H1 (cell line): ENCODE measurements around the gene HHAT. TPM values are rescaled to one million over a fixed set of nuclear protein-coding genes. Genes with fewer than 3 reads are reported as not detected.

Source experiments
- CTCF ChIA-PET: fragments of 300-600 bp; sonication (Branson Sonifier 250); formaldehyde crosslinking; loops from one replicate; lab custom pipeline; 2021; ENCODE audit not compliant: partially characterized antibody; lab: Charles Lee
- POLR2A ChIA-PET: fragments of 300-600 bp; sonication (Branson Sonifier 250); formaldehyde crosslinking; loops from one replicate; lab custom pipeline; 2021; ENCODE audit warnings: inconsistent platforms; ENCODE audit not compliant: partially characterized antibody; lab: Charles Lee
- DNase-seq, 2 experiments: peaks; one replicate each; pipeline versions ENCODE4 v3.0.0 to v3.0.0-alpha.2; 2010 to 2022; ENCODE audit warnings: low spot score in 2 of 2, low read depth in 1 of 2, mixed read lengths in 1 of 2
- FAIRE-seq: peaks from 2 replicates; lab custom pipeline; 2011; peaks lifted over from hg19 to GRCh38; lab: Jason Lieb, UNC
- H2AFZ ChIP-seq: 2 replicates; pipeline ENCODE4 v1.8.1; 2012; ENCODE audit warnings: low read length, inconsistent platforms
- H2AK5ac ChIP-seq: 2 replicates; pipeline ENCODE4 v1.6.1; 2013; ENCODE audit warnings: low read depth, low read length
- H2BK120ac ChIP-seq: replicated peaks from 2 replicates; pipeline ENCODE3; 2013; ENCODE audit warnings: low read depth, low read length, inconsistent platforms
- H2BK12ac ChIP-seq: 2 replicates; pipeline ENCODE4 v1.6.1; 2013; ENCODE audit warnings: low read depth, low read length
- H2BK15ac ChIP-seq: 2 replicates; pipeline ENCODE4 v1.6.1; 2013; ENCODE audit warnings: low read length
- H2BK20ac ChIP-seq: 2 replicates; pipeline ENCODE4 v1.6.1; 2013; ENCODE audit warnings: low read length
- H2BK5ac ChIP-seq: 2 replicates; pipeline ENCODE4 v1.6.1; 2013; ENCODE audit warnings: low read depth, low read length
- H3K14ac ChIP-seq: 2 replicates; pipeline ENCODE4 v1.6.1; 2013; ENCODE audit warnings: inconsistent platforms; ENCODE audit not compliant: insufficient read length
- H3K18ac ChIP-seq: 2 replicates; pipeline ENCODE4 v1.6.1; 2013; ENCODE audit warnings: low read length; ENCODE audit errors: extremely low read depth
- H3K23ac ChIP-seq: 2 replicates; pipeline ENCODE4 v1.6.1; 2013; ENCODE audit warnings: inconsistent platforms; ENCODE audit not compliant: insufficient read length
- H3K23me2 ChIP-seq: 2 replicates; pipeline ENCODE4 v1.6.1; 2013; ENCODE audit warnings: low read depth, low read length
- H3K27ac ChIP-seq: 2 replicates; pipeline ENCODE4 v1.6.1; 2011; ENCODE audit warnings: low read depth, low read length, inconsistent platforms
- H3K27me3 ChIP-seq, 4 experiments: replicated peaks in 1 of 4; 1 replicate in 1 of 4; 2 replicates in 3 of 4; pipeline versions ENCODE4 v1.6.1 to v1.8.1; 2011 to 2013; ENCODE audit warnings: low read length in 3 of 4, mild to moderate bottlenecking in 3 of 4, inconsistent platforms in 2 of 4, mixed read lengths in 2 of 4, moderate library complexity in 1 of 4; ENCODE audit not compliant: control insufficient read depth in 3 of 4, insufficient read depth in 3 of 4; ENCODE audit errors: extremely low read depth in 1 of 4
- H3K36me3 ChIP-seq, 4 experiments: 2 replicates each; pipeline versions ENCODE4 v1.6.1 to v1.8.1; 2011 to 2013; ENCODE audit warnings: mild to moderate bottlenecking in 4 of 4, low read length in 3 of 4, moderate library complexity in 2 of 4, control low read depth in 1 of 4, inconsistent platforms in 1 of 4; ENCODE audit not compliant: insufficient read depth in 4 of 4, control insufficient read depth in 2 of 4
- H3K4ac ChIP-seq: replicated peaks from 2 replicates; pipeline ENCODE3; 2013; ENCODE audit warnings: low read length, low read depth, mixed read lengths, inconsistent platforms; ENCODE audit not compliant: insufficient read length
- H3K4me1 ChIP-seq, 4 experiments: replicated peaks in 1 of 4; 1 replicate in 1 of 4; 2 replicates in 3 of 4; pipeline versions ENCODE4 v1.6.1 to v1.8.1; 2011 to 2013; ENCODE audit warnings: low read length in 3 of 4, inconsistent platforms in 2 of 4, mixed read lengths in 1 of 4; ENCODE audit not compliant: insufficient read depth in 4 of 4, control insufficient read depth in 3 of 4
- H3K4me2 ChIP-seq, 2 experiments: 2 replicates each; pipeline versions ENCODE4 v1.6.1 to v1.8.1; 2011 to 2013; ENCODE audit warnings: low read depth in 2 of 2, low read length in 2 of 2, control low read depth in 1 of 2, inconsistent platforms in 1 of 2, mild to moderate bottlenecking in 1 of 2; ENCODE audit not compliant: insufficient read depth in 1 of 2
- H3K4me3 ChIP-seq, 4 experiments: fragments of 200-600, 300-600 bp in 1 of 4; sonication (generic), shearing (Covaris generic), sonication (Bioruptor Twin) in 1 of 4; 2 replicates each; pipeline versions ENCODE4 v1.5.1 to v1.8.1; 2011 to 2016; ENCODE audit warnings: low read length in 4 of 4, low read depth in 3 of 4, control low read depth in 2 of 4, inconsistent platforms in 2 of 4, mild to moderate bottlenecking in 2 of 4, mixed read lengths in 1 of 4, moderate library complexity in 1 of 4; ENCODE audit not compliant: insufficient read depth in 2 of 4; ENCODE audit errors: extremely low read depth in 1 of 4
- H3K56ac ChIP-seq: replicated peaks from 2 replicates; pipeline ENCODE3; 2013; ENCODE audit warnings: low read depth, mild to moderate bottlenecking, mixed read lengths, low read length, inconsistent platforms; ENCODE audit not compliant: insufficient read length
- H3K79me1 ChIP-seq: 2 replicates; pipeline ENCODE4 v1.6.1; 2013; ENCODE audit warnings: low read depth, low read length, control low read depth
- H3K79me2 ChIP-seq, 2 experiments: 2 replicates each; pipeline versions ENCODE4 v1.6.1 to v1.8.1; 2012 to 2013; ENCODE audit warnings: low read length in 2 of 2, mild to moderate bottlenecking in 2 of 2, inconsistent platforms in 1 of 2; ENCODE audit not compliant: insufficient read depth in 2 of 2, control insufficient read depth in 1 of 2
- H3K9ac ChIP-seq, 4 experiments: replicated peaks in 1 of 4; 1 replicate in 1 of 4; 2 replicates in 3 of 4; pipeline versions ENCODE4 v1.6.1 to v1.8.1; 2011 to 2013; ENCODE audit warnings: low read depth in 3 of 4, low read length in 3 of 4, control low read depth in 2 of 4, mild to moderate bottlenecking in 2 of 4, moderate library complexity in 2 of 4, inconsistent platforms in 1 of 4; ENCODE audit errors: extremely low read depth in 1 of 4
- H3K9me3 ChIP-seq, 2 experiments: 2 replicates each; pipeline versions ENCODE4 v1.6.1 to v1.8.1; 2012 to 2013; ENCODE audit warnings: mild to moderate bottlenecking in 2 of 2, moderate library complexity in 2 of 2, control low read depth in 1 of 2, inconsistent platforms in 1 of 2, low read depth in 1 of 2, low read length in 1 of 2, mixed read lengths in 1 of 2; ENCODE audit not compliant: insufficient read depth in 2 of 2
- H4K20me1 ChIP-seq, 2 experiments: replicated peaks in 1 of 2; 2 replicates each; pipeline versions ENCODE3 to v1.8.1; 2011 to 2013; ENCODE audit warnings: inconsistent platforms in 2 of 2, low read length in 2 of 2, mild to moderate bottlenecking in 1 of 2; ENCODE audit not compliant: insufficient read depth in 2 of 2, control insufficient read depth in 1 of 2
- H4K5ac ChIP-seq: 2 replicates; pipeline ENCODE4 v1.6.1; 2013; ENCODE audit warnings: low read length, low read depth, mixed read lengths, inconsistent platforms; ENCODE audit not compliant: insufficient read length
- H4K8ac ChIP-seq: 2 replicates; pipeline ENCODE4 v1.8.0; 2013; ENCODE audit warnings: mild to moderate bottlenecking, moderate library complexity, low read length, inconsistent platforms; ENCODE audit not compliant: insufficient read depth; ENCODE audit errors: extremely low read depth
- H4K91ac ChIP-seq: replicated peaks from 2 replicates; pipeline ENCODE3; 2013; ENCODE audit warnings: low read length, mixed read lengths, inconsistent platforms; ENCODE audit not compliant: insufficient read length
- ATF2 ChIP-seq: IDR thresholded peaks from 2 replicates; pipeline ENCODE4 v1.6.1; 2012; ENCODE audit warnings: low read length, inconsistent platforms
- BRCA1 ChIP-seq: IDR thresholded peaks from 2 replicates; pipeline ENCODE4 v1.6.1; 2012; ENCODE audit warnings: low read depth, low read length, improper control_type of control experiment
- CBX8 ChIP-seq: fragments of 300-800, 300-1000 bp; sonication (generic); IDR thresholded peaks from 2 replicates; pipeline ENCODE4 v1.7.1; 2016; ENCODE audit warnings: low read depth, low read length, borderline replicate concordance
- CHD2 ChIP-seq: IDR thresholded peaks from 2 replicates; pipeline ENCODE4 v1.6.1; 2012; ENCODE audit warnings: low read length, improper control_type of control experiment
- CREB1 ChIP-seq: IDR thresholded peaks from 2 replicates; pipeline ENCODE4 v1.6.1; 2012; ENCODE audit warnings: inconsistent platforms
- EGR1 ChIP-seq: IDR thresholded peaks from 2 replicates; pipeline ENCODE4 v1.6.1; 2011; ENCODE audit warnings: low read depth, low read length, borderline replicate concordance
- HDAC2 ChIP-seq, 2 experiments: fragments of 300-600 bp in 1 of 2; sonication (generic) in 1 of 2; IDR thresholded peaks; 2 replicates each; pipeline ENCODE4 v1.6.1; 2011 to 2012; ENCODE audit warnings: low read depth in 2 of 2, low read length in 2 of 2, mild to moderate bottlenecking in 2 of 2, moderate library complexity in 2 of 2, borderline replicate concordance in 1 of 2, inconsistent platforms in 1 of 2
- JUN ChIP-seq: IDR thresholded peaks from 2 replicates; pipeline ENCODE4 v1.6.1; 2011; ENCODE audit warnings: low read depth, mild to moderate bottlenecking, improper control_type of control experiment, low read length
- POLR2A ChIP-seq, 2 experiments: IDR thresholded peaks; 1 replicate in 1 of 2; 2 replicates in 1 of 2; pipeline ENCODE4 v1.6.1; 2011; ENCODE audit warnings: low read depth in 2 of 2, low read length in 2 of 2, mild to moderate bottlenecking in 2 of 2; ENCODE audit errors: control extremely low read depth in 1 of 2
- RXRA ChIP-seq: IDR thresholded peaks from 2 replicates; pipeline ENCODE4 v1.6.1; 2011; ENCODE audit warnings: low read depth, mild to moderate bottlenecking, low read length, moderate library complexity; ENCODE audit not compliant: insufficient read depth
- TBP ChIP-seq: IDR thresholded peaks from 2 replicates; pipeline ENCODE4 v1.6.1; 2011; ENCODE audit warnings: low read depth, low read length, improper control_type of control experiment
- TCF12 ChIP-seq: IDR thresholded peaks from 2 replicates; pipeline ENCODE4 v1.6.1; 2011; ENCODE audit warnings: low read depth, mild to moderate bottlenecking, low read length
- WGBS, 2 experiments: shearing (Covaris generic) in 1 of 2; methylation state at CpG; one replicate each; pipeline versions ENCODE4 v1.1.6 to v1.1.7; 2013 to 2015; ENCODE audit warnings: low lambda C conversion rate in 2 of 2, mixed read lengths in 2 of 2, inconsistent platforms in 1 of 2, low coverage in 1 of 2, missing lambda C conversion rate in 1 of 2; ENCODE audit not compliant: insufficient replicate concordance in 2 of 2, insufficient coverage in 1 of 2, insufficient read length in 1 of 2; ENCODE audit errors: extremely low coverage in 1 of 2, missing lambda C conversion rate in 1 of 2; 5-methylcytosine and 5-hydroxymethylcytosine counted together
- polyA plus RNA-seq, 7 experiments: library from polyadenylated mRNA; depleted of rRNA in 3 of 7; stranded (reverse) in 5 of 7; unstranded in 2 of 7; fragments of >200 nt in 5 of 7; fragments of 200-250 nt in 2 of 7; gene quantifications; 1 replicate in 5 of 7; 2 replicates in 1 of 7; 4 replicates in 1 of 7; pipeline versions ENCODE4 v1.2.1 to v1.2.3, GENCODE V29; 2011 to 2013; ENCODE audit warnings: missing spikeins in 2 of 7, mixed read lengths in 2 of 7
- total RNA-seq: library from RNA; stranded (reverse); fragmentation: NEBNext Ultra II Directional; extraction: Animal tissue kit (Norgen Biotek cat#: 25700); gene quantifications from 2 replicates; pipeline ENCODE4 v1.2.1, GENCODE V29; 2021

HHAT gene
- total and polyA plus RNA-seq, 2 of the 8 experiments (the other 6 are each of a cell fraction or from before 2014, with no cell fraction given), result 0.15 to 0.51 TPM

DNA sequence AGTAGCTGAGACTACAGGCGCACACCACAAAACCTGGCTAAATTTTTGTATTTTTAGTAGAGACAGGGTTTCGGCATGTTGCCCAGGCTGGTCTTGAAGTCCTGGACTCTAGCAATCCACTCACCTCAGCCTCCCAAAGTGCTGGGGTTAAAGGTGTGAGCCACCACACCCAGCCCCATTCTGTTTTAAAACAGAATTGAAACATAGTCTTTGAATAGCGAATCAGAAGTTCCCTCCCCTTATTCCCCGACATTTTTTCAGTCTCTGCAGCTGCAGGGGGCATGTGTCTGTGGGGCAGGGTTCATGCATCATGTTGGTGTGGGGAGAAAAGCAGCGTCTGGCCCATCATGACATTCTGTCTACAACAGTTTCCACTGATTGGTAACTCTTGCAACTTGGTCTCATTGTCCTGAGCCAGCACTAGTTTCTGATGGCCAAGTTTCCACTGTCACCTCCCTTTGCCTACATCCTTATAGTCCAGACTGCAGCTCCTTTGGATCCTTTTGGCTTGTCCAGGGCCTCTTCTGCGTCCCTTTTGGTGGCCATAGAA, 15.6 kb upstream of the HHAT start:
- Histone ChIP-seq H3K79me2 (no peaks in the 10 kb centered on the region), H3K36me3 (no peaks in the 10 kb centered on the region), H3K4me2 (no peak overlapping the region), H4K8ac (no peak overlapping the region), H3K56ac (no peak overlapping the region), H2BK5ac (no peak overlapping the region), H2BK12ac (no peak overlapping the region), H4K20me1 (no peaks in the 10 kb centered on the region), H2AFZ (no peak overlapping the region), H3K4ac (no peak overlapping the region), H2BK20ac (no peak overlapping the region), H3K27ac (no peak overlapping the region), H3K4me1 (peaks cover 0 to 4% (median 0%) of the 10 kb centered on the region in 4 experiments; a peak in 1 of 7 replicates), H2AK5ac (no peak overlapping the region), H4K91ac (no peak overlapping the region), H2BK120ac (no peak overlapping the region), H3K14ac (no peak overlapping the region), H3K9me3 (no peaks in the 10 kb centered on the region), H3K4me3 (no peak overlapping the region), H3K23ac (no peak overlapping the region), H3K79me1 (no peaks in the 10 kb centered on the region), H3K23me2 (no peaks in the 10 kb centered on the region), H3K18ac (no peak overlapping the region), H3K27me3 (peaks cover 0 to 7% (median 4%) of the 10 kb centered on the region in 4 experiments; a peak in 6 of 7 replicates), H2BK15ac (no peak overlapping the region), H3K9ac (no peak overlapping the region), H4K5ac (no peak overlapping the region)
- DNase-seq (no peak), FAIRE-seq (no peak)
- ChIA-PET POLR2A (interaction anchor here (0.7 kb wide), 2 partner anchors 162 to 1180 kb away, joined by 3 read pairs; no protein-coding TSS in a partner anchor), CTCF (interaction anchor here (0.9 to 5.2 kb wide), 6 partner anchors 12 to 89 kb away, joined by 3 to 43 read pairs (median 4); no protein-coding TSS in a partner anchor)
- TF ChIP-seq EGR1, result no peak
- TF ChIP-seq RXRA, result no peak
- no peak for TF ChIP-seq TCF12
- TF ChIP-seq CBX8, result no peak
- no peak for TF ChIP-seq ATF2
- no peak for TF ChIP-seq TBP
- no peak for TF ChIP-seq BRCA1
- no peak for TF ChIP-seq CREB1
- no peak for TF ChIP-seq CHD2
- no peak for TF ChIP-seq HDAC2 (IDR thresholded peaks at IDR 0.05; ENCODE audit: borderline replicate concordance in 1 of 2, low read depth in 2 of 2, low read length in 2 of 2)
- TF ChIP-seq POLR2A (IDR thresholded peaks at IDR 0.05; ENCODE audit: control extremely low read depth in 1 of 2, low read depth in 2 of 2, low read length in 2 of 2), result no peak
- no peak for TF ChIP-seq JUN
- 86% methylated on average over 6 of the region's 6 CpGs; no CpG with 5 or more reads in 1 of the 2 experiments for WGBS, 2 experiments
